ENCODE results near the gene MGP. TPM values are rescaled to one million over a fixed set of nuclear protein-coding genes. Genes with fewer than 3 reads are reported as not detected.

The MGP gene
- total RNA-seq, 4 donors from 2014 or later: 506 to 706 (median 636) TPM

- no peaks in the 10 kb centered on the region for H3K9me3 ChIP-seq
- no peak overlapping the region for H3K4me3 ChIP-seq
- TF ChIP-seq POLR2AphosphoS5 (IDR thresholded peaks at IDR 0.05) (no peak), CTCF (IDR thresholded peaks at IDR 0.05) (peak in 3 of 4 experiments; percentile 23 to 55 (median 37))
- H3K27me3 ChIP-seq: no peaks in the 10 kb centered on the region
- peak; percentile 81 for ATAC-seq
- no peaks in the 10 kb centered on the region for H3K36me3 ChIP-seq
- peak overlapping the region in 1 of 4 donors; percentile 57 for H3K27ac ChIP-seq
- peaks cover 0 to 28% (median 7%) of the 10 kb centered on the region in 3 donors for H3K4me1 ChIP-seq
Observed at GRCh38 chr12:14930299-14930698, 44.6 kb upstream of the MGP start.

DNA sequence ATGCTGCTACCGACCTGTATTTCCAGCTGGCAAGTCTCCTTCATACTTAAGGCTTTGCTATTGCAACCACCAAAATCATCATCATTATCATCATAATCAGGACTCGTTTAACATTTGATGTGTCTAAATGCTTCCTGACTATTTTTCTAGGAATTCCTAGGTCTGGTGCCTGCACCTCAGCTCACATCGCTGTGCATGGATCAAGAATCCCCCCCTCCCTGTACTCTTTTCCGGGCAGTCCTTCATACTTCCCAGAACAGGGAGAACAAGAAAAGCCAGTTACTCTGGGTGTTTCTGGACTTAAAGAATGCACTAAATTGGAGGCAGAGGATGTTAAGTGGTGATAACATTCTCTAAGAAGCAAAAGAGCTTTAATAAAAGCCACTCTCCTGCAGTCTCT, 43.3 kb upstream of the MGP start:
- Histone ChIP-seq H3K36me3 (no peaks in the 10 kb centered on the region), H3K4me1 (peaks cover 0 to 28% (median 7%) of the 10 kb centered on the region in 3 donors), H3K9me3 (no peaks in the 10 kb centered on the region), H3K4me3 (no peak overlapping the region), H3K27ac (peak overlapping the region in 3 of 4 donors; percentile 46 to 57 (median 53)), H3K27me3 (no peaks in the 10 kb centered on the region)
- ATAC-seq: no peak
- TF ChIP-seq POLR2AphosphoS5 (IDR thresholded peaks at IDR 0.05): no peak
- TF ChIP-seq CTCF (IDR thresholded peaks at IDR 0.05): no peak
- TF ChIP-seq POLR2A (IDR thresholded peaks at IDR 0.05): no peak
- no peak for TF ChIP-seq EP300 (IDR thresholded peaks at IDR 0.05)
- WGBS, 2 donors (ENCODE audit: low coverage in 1 of 2): 19 to 30% methylated on average over 4 of the region's 4 CpGs

GRCh38 chr12:14927267-14927666, 41.6 kb upstream of the MGP start:
- Histone ChIP-seq H3K36me3 (no peaks in the 10 kb centered on the region), H3K27me3 (no peaks in the 10 kb centered on the region), H3K4me3 (no peak overlapping the region), H3K4me1 (peaks cover 0 to 28% (median 7%) of the 10 kb centered on the region in 3 donors), H3K9me3 (no peaks in the 10 kb centered on the region), H3K27ac (no peak overlapping the region)
- WGBS, 2 donors (ENCODE audit: low coverage in 1 of 2): 75 to 86% methylated on average over 3 of the region's 3 CpGs
- no peak for ATAC-seq
- TF ChIP-seq POLR2AphosphoS5 (IDR thresholded peaks at IDR 0.05) (no peak), CTCF (IDR thresholded peaks at IDR 0.05) (no peak), EP300 (IDR thresholded peaks at IDR 0.05) (no peak), POLR2A (IDR thresholded peaks at IDR 0.05) (no peak)

- H3K9me3 ChIP-seq: no peaks in the 10 kb centered on the region
- H3K27ac ChIP-seq: no peak overlapping the region
- peaks cover 0 to 13% (median 4%) of the 10 kb centered on the region in 3 donors for H3K4me1 ChIP-seq
- H3K36me3 ChIP-seq: no peaks in the 10 kb centered on the region
- H3K4me3 ChIP-seq: no peak overlapping the region
- ATAC-seq: no peak
- no peaks in the 10 kb centered on the region for H3K27me3 ChIP-seq
- no peak for TF ChIP-seq POLR2A (IDR thresholded peaks at IDR 0.05)
- TF ChIP-seq CTCF (IDR thresholded peaks at IDR 0.05): no peak
- no peak for TF ChIP-seq POLR2AphosphoS5 (IDR thresholded peaks at IDR 0.05)
- no peak for TF ChIP-seq EP300 (IDR thresholded peaks at IDR 0.05)
- WGBS, 2 donors (ENCODE audit: low coverage in 1 of 2): 92 to 97% methylated on average over 3 of the region's 3 CpGs
Observed at GRCh38 chr12:14924541-14924940, 38.9 kb upstream of the MGP start.

- 86 to 89% methylated on average over 2 of the region's 2 CpGs for WGBS, 2 donors (ENCODE audit: low coverage in 1 of 2)
- no peak overlapping the region for H3K27ac ChIP-seq
- H3K27me3 ChIP-seq: no peaks in the 10 kb centered on the region
- no peak overlapping the region for H3K4me3 ChIP-seq
- no peaks in the 10 kb centered on the region for H3K36me3 ChIP-seq
- H3K9me3 ChIP-seq: no peaks in the 10 kb centered on the region
- TF ChIP-seq EP300 (IDR thresholded peaks at IDR 0.05) (no peak), POLR2AphosphoS5 (IDR thresholded peaks at IDR 0.05) (no peak), POLR2A (IDR thresholded peaks at IDR 0.05) (no peak), CTCF (IDR thresholded peaks at IDR 0.05) (no peak)
- peaks cover 0 to 7% (median 2%) of the 10 kb centered on the region in 3 donors for H3K4me1 ChIP-seq
- no peak for ATAC-seq
Observed at GRCh38 chr12:14923944-14924343, 38.3 kb upstream of the MGP start.
